ENCODE measurements around the gene AKAP13.

Gene AKAP13

GRCh38 chr15:85773249-85773648 is 392.8 kb downstream of the AKAP13 start:
- Mint-ChIP-seq H3K36me3 (ENCODE audit: insufficient read depth) (peaks cover 7% of the 10 kb centered on the region), H3K27ac (ENCODE audit: low read depth) (peak overlapping the region; percentile 35), H3K4me1 (peaks cover 18% of the 10 kb centered on the region), H3K9me3 (no peaks in the 10 kb centered on the region), H3K4me3 (no peak overlapping the region), H3K27me3 (no peaks in the 10 kb centered on the region)
- ATAC-seq (replicated peaks; ENCODE audit: extremely low read depth, poor library complexity, severe bottlenecking), result no peak
- DNase-seq (ENCODE audit: low spot score in 2 of 2), result no peak

DNA sequence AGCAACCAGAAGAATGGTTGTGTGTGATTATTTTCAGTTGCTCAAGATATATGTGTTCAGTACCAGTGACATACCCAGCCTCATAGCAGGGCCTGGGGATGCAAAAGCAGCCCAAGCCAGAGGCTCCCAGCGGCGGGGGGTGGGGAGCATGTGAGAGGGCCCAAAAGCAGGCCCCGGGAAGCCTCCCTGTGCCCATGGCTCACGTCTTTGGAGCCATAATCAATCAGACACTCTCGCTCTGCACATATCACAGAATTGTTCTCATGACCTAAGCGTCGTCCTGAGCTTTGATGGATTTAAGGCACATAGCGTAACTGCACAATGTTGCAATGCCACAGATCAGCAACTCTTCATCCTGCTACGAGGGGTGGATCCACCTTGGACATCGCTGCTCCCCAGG is 393.6 kb downstream of the AKAP13 start:
- Mint-ChIP-seq H3K27ac (ENCODE audit: low read depth) (no peak overlapping the region), H3K9me3 (no peaks in the 10 kb centered on the region), H3K27me3 (no peaks in the 10 kb centered on the region), H3K4me1 (peaks cover 20% of the 10 kb centered on the region), H3K36me3 (ENCODE audit: insufficient read depth) (peaks cover 7% of the 10 kb centered on the region), H3K4me3 (no peak overlapping the region)
- no peak for DNase-seq (ENCODE audit: low spot score in 2 of 2)
- ATAC-seq (replicated peaks; ENCODE audit: extremely low read depth, poor library complexity, severe bottlenecking), result no peak

- Mint-ChIP-seq H3K4me3 (no peak overlapping the region), H3K36me3 (ENCODE audit: insufficient read depth) (peaks cover 4% of the 10 kb centered on the region), H3K27me3 (no peaks in the 10 kb centered on the region), H3K4me1 (peaks cover 28% of the 10 kb centered on the region), H3K27ac (ENCODE audit: low read depth) (peak overlapping the region; percentile 33), H3K9me3 (no peaks in the 10 kb centered on the region)
- DNase-seq (ENCODE audit: low spot score in 2 of 2), result no peak
- ATAC-seq (replicated peaks; ENCODE audit: extremely low read depth, poor library complexity, severe bottlenecking), result no peak
Observed at GRCh38 chr15:85777250-85778106, 397.1 kb downstream of the AKAP13 start.

GRCh38 chr15:85778107-85778776 is 397.8 kb downstream of the AKAP13 start:
- no peak overlapping the region for H3K27ac Mint-ChIP-seq (ENCODE audit: low read depth)
- H3K4me1 Mint-ChIP-seq, result peaks cover 23% of the 10 kb centered on the region
- no peaks in the 10 kb centered on the region for H3K27me3 Mint-ChIP-seq
- H3K9me3 Mint-ChIP-seq, result no peaks in the 10 kb centered on the region
- peaks cover 4% of the 10 kb centered on the region for H3K36me3 Mint-ChIP-seq (ENCODE audit: insufficient read depth)
- ATAC-seq (replicated peaks; ENCODE audit: extremely low read depth, poor library complexity, severe bottlenecking) (no peak), DNase-seq (ENCODE audit: low spot score in 2 of 2) (no peak)
- no peak overlapping the region for H3K4me3 Mint-ChIP-seq

- ATAC-seq (replicated peaks; ENCODE audit: extremely low read depth, poor library complexity, severe bottlenecking), result no peak
- H3K9me3 Mint-ChIP-seq, result no peaks in the 10 kb centered on the region
- peaks cover 4% of the 10 kb centered on the region for H3K36me3 Mint-ChIP-seq (ENCODE audit: insufficient read depth)
- DNase-seq (ENCODE audit: low spot score in 2 of 2), result no peak
- H3K4me3 Mint-ChIP-seq, result no peak overlapping the region
- H3K27ac Mint-ChIP-seq (ENCODE audit: low read depth), result no peak overlapping the region
- H3K4me1 Mint-ChIP-seq, result peaks cover 25% of the 10 kb centered on the region
- H3K27me3 Mint-ChIP-seq, result no peaks in the 10 kb centered on the region
Observed at GRCh38 chr15:85779249-85779648, 398.8 kb downstream of the AKAP13 start.

DNA sequence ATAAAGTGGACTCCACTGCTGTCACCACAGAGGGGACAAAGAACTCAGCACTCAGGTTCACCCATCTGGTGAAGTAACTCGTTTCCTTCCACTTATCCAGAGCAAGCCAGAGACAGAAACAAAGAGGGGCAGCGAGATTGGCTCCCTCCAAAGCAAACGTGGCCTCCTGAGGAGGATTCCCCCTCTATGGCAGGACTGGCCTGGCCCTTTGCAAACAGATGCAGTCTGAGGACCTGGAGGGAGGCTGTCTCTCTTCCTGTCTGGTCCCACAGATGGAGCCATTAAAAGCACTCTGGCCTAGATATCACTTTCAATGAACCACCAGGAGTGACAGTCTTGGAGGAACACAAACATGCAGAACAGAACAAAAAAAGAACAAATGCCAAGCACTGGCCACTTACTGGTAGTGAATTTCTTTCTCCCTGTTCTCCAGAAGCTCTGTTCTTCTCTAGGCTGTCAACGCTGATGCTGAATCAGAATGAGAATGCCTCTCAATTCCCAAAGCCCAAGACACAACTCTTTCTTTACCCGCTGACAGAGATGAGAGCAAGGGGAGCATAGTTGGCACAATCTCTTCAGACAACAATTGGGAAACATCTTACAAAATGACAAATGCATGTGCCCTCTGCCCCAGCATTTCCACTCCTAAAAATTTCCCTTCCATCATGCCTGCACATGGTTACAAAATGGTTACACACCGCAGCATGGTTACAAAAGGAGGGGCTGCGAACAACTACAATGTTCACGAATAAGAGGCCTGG is 400.0 kb downstream of the AKAP13 start:
- Mint-ChIP-seq H3K4me1 (peaks cover 31% of the 10 kb centered on the region), H3K9me3 (no peaks in the 10 kb centered on the region), H3K36me3 (ENCODE audit: insufficient read depth) (peaks cover 5% of the 10 kb centered on the region), H3K4me3 (no peak overlapping the region), H3K27me3 (no peaks in the 10 kb centered on the region), H3K27ac (ENCODE audit: low read depth) (no peak overlapping the region)
- DNase-seq (ENCODE audit: low spot score in 2 of 2) (no peak), ATAC-seq (replicated peaks; ENCODE audit: extremely low read depth, poor library complexity, severe bottlenecking) (no peak)

DNA sequence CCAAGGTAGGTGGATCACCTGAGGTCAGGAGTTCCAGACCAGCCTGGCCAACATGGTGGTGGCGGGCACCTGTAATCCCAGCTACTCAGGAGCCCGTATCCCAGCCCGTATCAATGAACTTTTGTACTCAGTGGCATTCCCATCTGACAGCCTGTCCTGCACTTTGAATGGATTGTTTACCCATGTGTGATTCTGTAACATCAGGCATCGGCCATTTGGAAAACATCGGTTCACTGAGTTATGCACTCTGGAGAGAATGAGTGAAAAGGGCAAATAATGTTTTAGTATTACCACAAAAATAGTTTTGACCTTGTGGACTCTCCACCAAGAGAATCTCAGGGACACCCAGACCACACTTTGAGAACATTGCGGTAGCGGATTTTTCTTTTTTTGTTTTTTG is 400.7 kb downstream of the AKAP13 start:
- Mint-ChIP-seq H3K27me3 (no peaks in the 10 kb centered on the region), H3K9me3 (no peaks in the 10 kb centered on the region), H3K36me3 (ENCODE audit: insufficient read depth) (peaks cover 7% of the 10 kb centered on the region), H3K4me1 (peaks cover 36% of the 10 kb centered on the region), H3K4me3 (no peak overlapping the region), H3K27ac (ENCODE audit: low read depth) (no peak overlapping the region)
- ATAC-seq (replicated peaks; ENCODE audit: extremely low read depth, poor library complexity, severe bottlenecking), result no peak
- DNase-seq (ENCODE audit: low spot score in 2 of 2), result no peak

DNA sequence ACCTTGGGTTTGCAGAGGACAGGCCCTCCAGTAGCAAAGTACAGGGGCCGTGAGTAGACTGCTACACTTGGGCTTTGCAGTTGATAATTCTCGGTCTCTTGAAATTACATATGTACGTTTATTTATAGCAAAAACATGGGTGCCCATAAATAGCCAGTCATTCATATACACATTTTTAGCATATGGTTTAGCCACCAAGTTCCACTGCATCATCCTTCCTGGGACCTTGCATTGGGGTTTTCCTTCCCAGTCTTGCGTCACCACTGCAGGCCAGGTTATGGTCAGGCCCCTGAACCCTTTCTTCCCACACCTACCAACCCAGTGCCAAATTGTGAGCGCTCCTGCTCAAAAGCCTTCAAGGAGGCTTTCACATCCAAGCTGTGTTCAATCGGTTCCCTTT is 401.7 kb downstream of the AKAP13 start:
- no peaks in the 10 kb centered on the region for H3K9me3 Mint-ChIP-seq
- no peaks in the 10 kb centered on the region for H3K27me3 Mint-ChIP-seq
- DNase-seq (ENCODE audit: low spot score in 2 of 2), result no peak
- H3K27ac Mint-ChIP-seq (ENCODE audit: low read depth), result no peak overlapping the region
- H3K4me3 Mint-ChIP-seq, result no peak overlapping the region
- H3K36me3 Mint-ChIP-seq (ENCODE audit: insufficient read depth), result peaks cover 7% of the 10 kb centered on the region
- no peak for ATAC-seq (replicated peaks; ENCODE audit: extremely low read depth, poor library complexity, severe bottlenecking)
- peaks cover 40% of the 10 kb centered on the region for H3K4me1 Mint-ChIP-seq

GRCh38 chr15:85785887-85786780 is 405.7 kb downstream of the AKAP13 start:
- peaks cover 9% of the 10 kb centered on the region for H3K36me3 Mint-ChIP-seq (ENCODE audit: insufficient read depth)
- peaks cover 43% of the 10 kb centered on the region for H3K4me1 Mint-ChIP-seq
- peak overlapping the region; percentile 69 for H3K4me3 Mint-ChIP-seq
- ATAC-seq (replicated peaks; ENCODE audit: extremely low read depth, poor library complexity, severe bottlenecking) (peak; percentile 8), DNase-seq (ENCODE audit: low spot score in 2 of 2) (no peak)
- H3K27me3 Mint-ChIP-seq, result no peaks in the 10 kb centered on the region
- H3K9me3 Mint-ChIP-seq, result no peaks in the 10 kb centered on the region
- H3K27ac Mint-ChIP-seq (ENCODE audit: low read depth), result peak overlapping the region; percentile 84

DNA sequence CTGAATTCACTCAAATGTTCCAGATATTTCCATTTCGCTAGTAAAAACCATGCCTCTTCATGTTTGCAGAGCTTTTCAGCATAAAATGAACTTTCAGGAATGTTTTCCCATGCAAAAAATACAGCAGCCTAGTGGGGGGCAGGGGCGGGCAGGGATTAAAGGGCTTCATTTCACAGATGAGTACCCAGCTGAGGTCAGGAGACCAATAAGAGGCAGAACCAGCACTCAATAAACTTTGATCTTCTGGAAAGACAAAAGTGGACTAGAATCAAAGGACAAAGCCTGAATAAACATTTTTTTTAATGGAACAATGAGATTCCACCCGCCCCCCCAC is 406.3 kb downstream of the AKAP13 start:
- ATAC-seq (replicated peaks; ENCODE audit: extremely low read depth, poor library complexity, severe bottlenecking) (no peak), DNase-seq (ENCODE audit: low spot score in 2 of 2) (no peak)
- Mint-ChIP-seq H3K27ac (ENCODE audit: low read depth) (peak overlapping the region; percentile 84), H3K9me3 (no peaks in the 10 kb centered on the region), H3K4me3 (no peak overlapping the region), H3K4me1 (peaks cover 49% of the 10 kb centered on the region), H3K36me3 (ENCODE audit: insufficient read depth) (peaks cover 8% of the 10 kb centered on the region), H3K27me3 (no peaks in the 10 kb centered on the region)

- Mint-ChIP-seq H3K36me3 (ENCODE audit: insufficient read depth) (peaks cover 8% of the 10 kb centered on the region), H3K9me3 (no peaks in the 10 kb centered on the region), H3K27me3 (no peaks in the 10 kb centered on the region), H3K4me1 (peaks cover 62% of the 10 kb centered on the region), H3K27ac (ENCODE audit: low read depth) (no peak overlapping the region), H3K4me3 (no peak overlapping the region)
- ATAC-seq (replicated peaks; ENCODE audit: extremely low read depth, poor library complexity, severe bottlenecking) (no peak), DNase-seq (ENCODE audit: low spot score in 2 of 2) (no peak)
Observed at GRCh38 chr15:85788771-85789495, 408.5 kb downstream of the AKAP13 start.
